ENCODE results near the gene STXBP6. TPM values are rescaled to one million over a fixed set of nuclear protein-coding genes. Genes with fewer than 3 reads are reported as not detected.

The STXBP6 gene
- total RNA-seq, 1 experiment from 2014 or later = 5.3 TPM

DNA sequence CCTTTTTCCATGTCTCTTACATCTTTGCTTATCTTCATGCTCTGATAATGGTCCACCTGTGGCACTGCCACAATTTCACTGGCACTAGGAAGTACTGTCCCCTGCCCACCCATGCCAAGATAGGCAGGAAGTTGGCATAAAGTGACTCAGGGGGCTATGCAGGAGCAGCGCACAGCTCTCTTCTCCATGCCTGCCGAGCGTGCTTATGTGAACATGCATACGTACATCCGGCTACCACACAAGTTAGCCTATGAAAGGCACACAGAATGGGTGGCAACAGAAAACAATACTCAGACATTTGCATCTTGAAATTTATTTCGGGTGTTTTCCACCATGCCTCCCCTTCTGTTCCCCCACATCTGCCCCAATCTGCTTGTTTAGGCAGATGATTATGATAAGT lies 241.5 kb downstream of the STXBP6 start:
- no peak for TF ChIP-seq EZH2 (IDR thresholded peaks at IDR 0.05; ENCODE audit: borderline replicate concordance, low read depth, low read length, poor library complexity, severe bottlenecking)
- TF ChIP-seq CTCF (conservative IDR thresholded peaks at IDR 0.05; ENCODE audit: low read depth, low read length) = no peak
- CTCF ChIA-PET = interaction anchor here (0.7 kb wide), 1 partner anchor 345 kb away, joined by 4 read pairs; no protein-coding TSS in a partner anchor
- H3K27me3 ChIP-seq (replicated peaks; ENCODE audit: insufficient read depth, low read depth, low read length, poor library complexity) = peaks cover 5% of the 10 kb centered on the region
- no peak overlapping the region for H3K27ac ChIP-seq (ENCODE audit: low read depth, low read length, poor library complexity, severe bottlenecking)
- intact Hi-C loops (cut with micrococcal nuclease; ENCODE audit: unreplicated experiment) = no loop called here
- H3K4me3 ChIP-seq (ENCODE audit: low read depth, low read length, poor library complexity, severe bottlenecking) = no peak overlapping the region
- BruUV-seq (replicated peaks) = no TSS peak
- H3K36me3 ChIP-seq (ENCODE audit: insufficient read depth, low read length, poor library complexity, severe bottlenecking) = no peaks in the 10 kb centered on the region
- no peaks in the 10 kb centered on the region for H3K9me3 ChIP-seq (ENCODE audit: low read depth, low read length, poor library complexity, severe bottlenecking)
- DNase-seq (ENCODE audit: low spot score) = no peak
- POLR2A ChIA-PET (ENCODE audit: low non-redundant PET) = no interaction called here
- H3K4me1 ChIP-seq (ENCODE audit: insufficient read depth, low read length, poor library complexity, severe bottlenecking) = no peaks in the 10 kb centered on the region

- peaks cover 5% of the 10 kb centered on the region for H3K27me3 ChIP-seq (replicated peaks; ENCODE audit: insufficient read depth, low read depth, low read length, poor library complexity)
- H3K36me3 ChIP-seq (ENCODE audit: insufficient read depth, low read length, poor library complexity, severe bottlenecking) = no peaks in the 10 kb centered on the region
- no peak overlapping the region for H3K27ac ChIP-seq (ENCODE audit: low read depth, low read length, poor library complexity, severe bottlenecking)
- TF ChIP-seq EZH2 (IDR thresholded peaks at IDR 0.05; ENCODE audit: borderline replicate concordance, low read depth, low read length, poor library complexity, severe bottlenecking) = no peak
- TF ChIP-seq CTCF (conservative IDR thresholded peaks at IDR 0.05; ENCODE audit: low read depth, low read length) = peak; percentile 88
- peak; percentile 66 for DNase-seq (ENCODE audit: low spot score)
- POLR2A ChIA-PET (ENCODE audit: low non-redundant PET) = no interaction called here
- H3K4me1 ChIP-seq (ENCODE audit: insufficient read depth, low read length, poor library complexity, severe bottlenecking) = no peaks in the 10 kb centered on the region
- intact Hi-C loops (cut with micrococcal nuclease; ENCODE audit: unreplicated experiment) = loop anchor here (1.0 to 2.0 kb wide), 4 partner anchors 237 to 595 kb away; no protein-coding TSS in a partner anchor
- H3K4me3 ChIP-seq (ENCODE audit: low read depth, low read length, poor library complexity, severe bottlenecking) = no peak overlapping the region
- CTCF ChIA-PET = interaction anchor here (0.6 to 1.5 kb wide), 6 partner anchors 12 to 600 kb away, joined by 3 to 10 read pairs (median 4); no protein-coding TSS in a partner anchor
- H3K9me3 ChIP-seq (ENCODE audit: low read depth, low read length, poor library complexity, severe bottlenecking) = no peaks in the 10 kb centered on the region
- BruUV-seq (replicated peaks) = no TSS peak
Measured at GRCh38 chr14:24806061-24806678, 243.8 kb downstream of the STXBP6 start.

GRCh38 chr14:24804552-24805212 lies 245.3 kb downstream of the STXBP6 start:
- no peaks in the 10 kb centered on the region for H3K36me3 ChIP-seq (ENCODE audit: insufficient read depth, low read length, poor library complexity, severe bottlenecking)
- H3K27me3 ChIP-seq (replicated peaks; ENCODE audit: insufficient read depth, low read depth, low read length, poor library complexity) = no peaks in the 10 kb centered on the region
- no peak for TF ChIP-seq EZH2 (IDR thresholded peaks at IDR 0.05; ENCODE audit: borderline replicate concordance, low read depth, low read length, poor library complexity, severe bottlenecking)
- TF ChIP-seq CTCF (conservative IDR thresholded peaks at IDR 0.05; ENCODE audit: low read depth, low read length) = no peak
- no peaks in the 10 kb centered on the region for H3K4me1 ChIP-seq (ENCODE audit: insufficient read depth, low read length, poor library complexity, severe bottlenecking)
- BruUV-seq (replicated peaks) = no TSS peak
- intact Hi-C loops (cut with micrococcal nuclease; ENCODE audit: unreplicated experiment) = no loop called here
- no peak overlapping the region for H3K4me3 ChIP-seq (ENCODE audit: low read depth, low read length, poor library complexity, severe bottlenecking)
- ChIA-PET POLR2A (ENCODE audit: low non-redundant PET) (no interaction called here), CTCF (no interaction called here)
- H3K27ac ChIP-seq (ENCODE audit: low read depth, low read length, poor library complexity, severe bottlenecking) = no peak overlapping the region
- no peaks in the 10 kb centered on the region for H3K9me3 ChIP-seq (ENCODE audit: low read depth, low read length, poor library complexity, severe bottlenecking)
- no peak for DNase-seq (ENCODE audit: low spot score)
